GM12878 (cell line): Measurements from ENCODE around the gene CCDC80. TPM values are rescaled to one million over a fixed set of nuclear protein-coding genes. Genes with fewer than 3 reads are reported as not detected.

Experiments
- ATAC-seq: fragments of 200-7000 bp; cut with Tn5 transposase; 3 replicates; pipeline ENCODE4 v1.9.1; 2020; ENCODE audit warnings: mild to moderate bottlenecking, moderate library complexity
- BruUV-seq: library from RNA; stranded (reverse); fragments of 400-500 nt; replicated peaks from 2 replicates; lab custom pipeline; 2021; lab: Mats Ljungman, UMichigan
- CTCF ChIA-PET: fragments of 300-600 bp; sonication (Branson Sonifier 250); formaldehyde crosslinking; extraction: SDS; loops from one replicate; lab custom pipeline; 2021; ENCODE audit warnings: inconsistent platforms; lab: Yijun Ruan, JAX
- POLR2A ChIA-PET: fragments of 350-600 bp; formaldehyde crosslinking; extraction: SDS; loops from one replicate; lab custom pipeline; 2021; ENCODE audit warnings: inconsistent platforms; lab: Charles Lee
- RAD21 ChIA-PET: fragments of 300-600 bp; sonication (Branson Sonifier 250); formaldehyde crosslinking; loops from one replicate; lab custom pipeline; 2023; ENCODE audit warnings: antibody characterized with exemption; ENCODE audit not compliant: unreplicated experiment; lab: Charles Lee
- SMC1A ChIA-PET: fragments of 300-600 bp; sonication (Branson Sonifier 250); formaldehyde crosslinking; loops from one replicate; lab custom pipeline; 2023; ENCODE audit not compliant: unreplicated experiment, uncharacterized antibody; lab: Charles Lee
- DNase-seq: peaks from one replicate; pipeline ENCODE4 v3.0.0-alpha.2; 2011; ENCODE audit warnings: low read depth, low spot score
- FAIRE-seq: peaks from 3 replicates; lab custom pipeline; 2011; peaks lifted over from hg19 to GRCh38; lab: Jason Lieb, UNC
- H2AFZ ChIP-seq: 2 replicates; pipeline ENCODE4 v1.6.0; 2011; ENCODE audit warnings: low read depth, low read length, control low read depth; ENCODE audit not compliant: control insufficient read depth
- H3K27ac ChIP-seq: 2 replicates; pipeline ENCODE4 v1.5.1; 2011; ENCODE audit warnings: control low read depth; ENCODE audit not compliant: control insufficient read depth, insufficient read depth
- H3K27me3 ChIP-seq, 2 experiments: replicated peaks in 1 of 2; 2 replicates each; pipeline versions ENCODE4 v1.6.0 to v1.6.1; 2011; ENCODE audit warnings: low read length in 1 of 2; ENCODE audit not compliant: control insufficient read depth in 2 of 2, insufficient read depth in 2 of 2
- H3K36me3 ChIP-seq, 2 experiments: 2 replicates each; pipeline ENCODE4 v1.5.1; 2011; ENCODE audit warnings: low read length in 1 of 2; ENCODE audit not compliant: control insufficient read depth in 2 of 2, insufficient read depth in 2 of 2
- H3K4me1 ChIP-seq: 2 replicates; pipeline ENCODE4 v1.6.1; 2011; ENCODE audit warnings: mild to moderate bottlenecking, low read length, moderate library complexity, mixed read lengths; ENCODE audit not compliant: control insufficient read depth, insufficient read depth
- H3K4me2 ChIP-seq: 2 replicates; pipeline ENCODE4 v1.6.0; 2011; ENCODE audit warnings: control low read depth; ENCODE audit not compliant: control insufficient read depth, insufficient read depth
- H3K4me3 ChIP-seq: fragments of 200-600 bp; sonication (generic); 2 replicates; pipeline ENCODE4 v1.5.1; 2016
- H3K79me2 ChIP-seq: 2 replicates; pipeline ENCODE4 v1.6.0; 2011; ENCODE audit warnings: low read length; ENCODE audit not compliant: control insufficient read depth, insufficient read depth
- H3K9ac ChIP-seq: 2 replicates; pipeline ENCODE4 v1.8.0; 2011; ENCODE audit warnings: low read length, control low read depth, mixed read lengths; ENCODE audit not compliant: control insufficient read depth, insufficient read depth
- H3K9me3 ChIP-seq: replicated peaks from 3 replicates; pipeline ENCODE4 v1.5.1; 2011; ENCODE audit warnings: mild to moderate bottlenecking, low read length; ENCODE audit not compliant: control insufficient read depth, insufficient read depth
- H4K20me1 ChIP-seq: 2 replicates; pipeline ENCODE4 v1.6.0; 2011; ENCODE audit not compliant: control insufficient read depth, insufficient read depth
- CBX5 ChIP-seq: sonication (generic); IDR thresholded peaks from 2 replicates; pipeline ENCODE4 v1.6.1; 2016; ENCODE audit warnings: low read depth, moderate library complexity, mild to moderate bottlenecking, inconsistent platforms
- FOXM1 ChIP-seq: IDR thresholded peaks from 2 replicates; pipeline ENCODE4 v1.6.1; 2012; ENCODE audit warnings: low read depth, mild to moderate bottlenecking, inconsistent platforms, low read length, moderate library complexity
- HDAC6 ChIP-seq: fragments of 200-600 bp; sonication (generic); IDR thresholded peaks from one replicate; pipeline ENCODE4 v1.8.0; 2017; ENCODE audit warnings: antibody characterized with exemption; ENCODE audit not compliant: unreplicated experiment
- IRF3 ChIP-seq: fragments of 450-650 bp; IDR thresholded peaks from 2 replicates; pipeline ENCODE4 v1.6.1; 2014; ENCODE audit warnings: mild to moderate bottlenecking
- IRF4 ChIP-seq: IDR thresholded peaks from 2 replicates; pipeline ENCODE4 v1.6.1; 2011; ENCODE audit warnings: low read depth, low read length
- NKRF ChIP-seq: fragments of 450-650 bp; conservative IDR thresholded peaks from 2 replicates; pipeline ENCODE4 v1.6.1; 2017; ENCODE audit warnings: mild to moderate bottlenecking, moderate library complexity
- NR2F1 ChIP-seq: fragments of 450-650 bp; conservative IDR thresholded peaks from 2 replicates; pipeline ENCODE4 v1.6.1; 2017; ENCODE audit warnings: mild to moderate bottlenecking
- RELA ChIP-seq: fragments of 450-650 bp; IDR thresholded peaks from 2 replicates; pipeline ENCODE4 v1.8.0; 2014; ENCODE audit warnings: borderline replicate concordance; ENCODE audit not compliant: partially characterized antibody
- SKIL ChIP-seq: fragments of 450-650 bp; IDR thresholded peaks from 2 replicates; pipeline ENCODE4 v1.6.1; 2017; ENCODE audit warnings: mild to moderate bottlenecking, low read depth, inconsistent platforms; ENCODE audit not compliant: poor library complexity, severe bottlenecking
- WGBS: methylation state at CpG from one replicate; pipeline ENCODE4 v1.1.6; 2016; ENCODE audit warnings: low lambda C conversion rate; ENCODE audit not compliant: insufficient replicate concordance, insufficient coverage; ENCODE audit errors: missing lambda C conversion rate; 5-methylcytosine and 5-hydroxymethylcytosine counted together
- in situ Hi-C: fragments of 300-500 bp; cut with MboI; formaldehyde crosslinking; loops from 9 replicates; pipeline ENCODE4 v1.14.3; 2018; ENCODE audit warnings: mixed read lengths
- intact Hi-C: fragments of 100-400 bp; cut with micrococcal nuclease; formaldehyde crosslinking; loops from one replicate; pipeline ENCODE4 v1.14.2; 2022; ENCODE audit not compliant: unreplicated experiment
- polyA plus RNA-seq, 11 experiments: library from polyadenylated mRNA; depleted of rRNA in 4 of 11; unstranded in 6 of 11; stranded (reverse) in 5 of 11; fragments of >200 nt; fragmentation: Nextera tagmentation in 4 of 11; fragmentation: Illumina TruSeq in 1 of 11; extraction: Ambion mirVana in 4 of 11; extraction: Trizol in 1 of 11; gene quantifications; 1 replicate in 1 of 11; 2 replicates in 10 of 11; pipeline versions ENCODE4 v1.2.1 to v1.2.3, GENCODE V29; 2011 to 2016; ENCODE audit warnings: inconsistent platforms in 2 of 11, missing spikeins in 2 of 11, low read depth in 1 of 11
- total RNA-seq, 4 experiments: library from RNA; depleted of rRNA in 3 of 4; stranded (reverse); fragments of >200 nt in 3 of 4; fragmentation: Illumina TruSeq in 1 of 4; extraction: Trizol in 1 of 4; gene quantifications; 2 replicates each; pipeline versions ENCODE4 v1.2.1 to v1.2.3, GENCODE V29; 2013 to 2021

Gene CCDC80
- total and polyA plus RNA-seq, 10 of the 15 experiments (the other 5 are each of a cell fraction or from before 2014, with no cell fraction given): 0.01 to 0.59 (median 0.21) TPM; not detected in 5

- no peak for DNase-seq
- Histone ChIP-seq H3K9ac (no peak overlapping the region), H3K4me2 (no peak overlapping the region), H3K79me2 (peaks cover 3% of the 10 kb centered on the region; the same call in 1 of the 2 replicates), H3K27ac (no peak overlapping the region), H3K27me3 (no peaks in the 10 kb centered on the region), H3K36me3 (peaks cover 0 to 8% of the 10 kb centered on the region in 2 experiments; a peak in 1 of 4 replicates), H4K20me1 (no peaks in the 10 kb centered on the region), H3K9me3 (no peaks in the 10 kb centered on the region), H3K4me1 (no peaks in the 10 kb centered on the region), H2AFZ (no peak overlapping the region), H3K4me3 (no peak overlapping the region)
- 97% methylated on average over 2 of the region's 2 CpGs for WGBS
- in situ Hi-C loops (no loop called here), intact Hi-C loops (no loop called here)
- TF ChIP-seq IRF4 (no peak), NKRF (no peak), RELA (no peak)
- CTCF ChIA-PET: interaction anchor here (0.9 to 2.2 kb wide), 8 partner anchors 9 to 457 kb away, joined by 3 to 12 read pairs (median 4); no protein-coding TSS in a partner anchor
- no peak for ATAC-seq
- no TSS peak for BruUV-seq
- SMC1A ChIA-PET: interaction anchor here (0.9 to 2.1 kb wide), 5 partner anchors 9 to 432 kb away, joined by 3 to 13 read pairs (median 3); no protein-coding TSS in a partner anchor
- FAIRE-seq: no peak
- POLR2A ChIA-PET: interaction anchor here (1.1 kb wide), 1 partner anchor 8 kb away, joined by 3 read pairs; no protein-coding TSS in a partner anchor
- RAD21 ChIA-PET: interaction anchor here (1.0 to 1.8 kb wide), 3 partner anchors 10 to 457 kb away, joined by 4 to 6 read pairs (median 4); no protein-coding TSS in a partner anchor
Observed at GRCh38 chr3:112568642-112569041, 72.3 kb downstream of the CCDC80 start.

- FAIRE-seq: no peak
Observed at GRCh38 chr3:112564940-112565305, 76.0 kb downstream of the CCDC80 start.

More at GRCh38 chr3:112564940-112565305, 76.0 kb downstream of the CCDC80 start:
- intact Hi-C loops: no loop called here
- Histone ChIP-seq H2AFZ (no peak overlapping the region), H3K4me1 (peaks cover 4% of the 10 kb centered on the region; the same call in 1 of the 2 replicates), H3K27me3 (no peaks in the 10 kb centered on the region), H3K27ac (no peak overlapping the region), H3K9ac (no peak overlapping the region), H3K9me3 (no peaks in the 10 kb centered on the region), H3K36me3 (peaks cover 0 to 4% of the 10 kb centered on the region in 2 experiments; a peak in 1 of 4 replicates), H3K4me2 (no peak overlapping the region), H3K79me2 (peaks cover 29% of the 10 kb centered on the region), H4K20me1 (no peaks in the 10 kb centered on the region), H3K4me3 (no peak overlapping the region)
- ChIA-PET SMC1A (interaction anchor here (1.4 kb wide), 1 partner anchor 14 kb away, joined by 5 read pairs; no protein-coding TSS in a partner anchor), POLR2A (no interaction called here), CTCF (no interaction called here), RAD21 (interaction anchor here (1.4 kb wide), 1 partner anchor 14 kb away, joined by 3 read pairs; no protein-coding TSS in a partner anchor)
- TF ChIP-seq CBX5: no peak
- no peak for TF ChIP-seq NR2F1
- TF ChIP-seq IRF3: no peak
- no peak for TF ChIP-seq HDAC6
- no peak for TF ChIP-seq FOXM1
- no peak for TF ChIP-seq SKIL
- no peak for DNase-seq
- in situ Hi-C loops: no loop called here
- ATAC-seq: no peak
- BruUV-seq: no TSS peak
